H54 (cell line): ENCODE data around the gene MAP4K2.

ENCODE experiments used
- DNase-seq: peaks from one replicate; pipeline ENCODE4 v3.0.0; 2011; ENCODE audit warnings: low spot score, mixed read lengths; ENCODE audit not compliant: insufficient read length
- FAIRE-seq: peaks from 3 replicates; lab custom pipeline; 2011; peaks lifted over from hg19 to GRCh38; lab: Jason Lieb, UNC
- POLR2A ChIP-seq: IDR thresholded peaks from 2 replicates; pipeline ENCODE4 v1.6.1; 2011; ENCODE audit warnings: low read depth, mild to moderate bottlenecking, low read length

The MAP4K2 gene

GRCh38 chr11:64750361-64751054 lies 52.5 kb downstream of the MAP4K2 start:
- DNase-seq (no peak), FAIRE-seq (no peak)
- no peak for TF ChIP-seq POLR2A

GRCh38 chr11:64747961-64748665 lies 54.9 kb downstream of the MAP4K2 start:
- no peak for FAIRE-seq
- no peak for TF ChIP-seq POLR2A
- DNase-seq: no peak

GRCh38 chr11:64746486-64746885 lies 56.5 kb downstream of the MAP4K2 start:
- DNase-seq (no peak), FAIRE-seq (no peak)
- no peak for TF ChIP-seq POLR2A

GRCh38 chr11:64745521-64746328 lies 57.3 kb downstream of the MAP4K2 start:
- DNase-seq (peak; percentile 93), FAIRE-seq (no peak)
- no peak for TF ChIP-seq POLR2A

GRCh38 chr11:64745189-64745520 lies 57.9 kb downstream of the MAP4K2 start:
- FAIRE-seq (no peak), DNase-seq (no peak)
- TF ChIP-seq POLR2A: no peak

- no peak for FAIRE-seq
- no peak for TF ChIP-seq POLR2A
- DNase-seq: no peak
Measured at GRCh38 chr11:64744544-64745188, 58.3 kb downstream of the MAP4K2 start.

- no peak for TF ChIP-seq POLR2A
- peak; percentile 80 for DNase-seq
- no peak for FAIRE-seq
Measured at GRCh38 chr11:64743591-64744543, 59.1 kb downstream of the MAP4K2 start, which contains the start of gene RASGRP2. TSS of gene RASGRP2 (minus strand) at chr11:64744142. CDS start at chr11:64742866, 1,276 bp downstream.

GRCh38 chr11:64742889-64743590 lies 60.0 kb downstream of the MAP4K2 start:
- DNase-seq (peak; percentile 96), FAIRE-seq (no peak)
- TF ChIP-seq POLR2A: no peak

GRCh38 chr11:64742087-64742888 lies 60.7 kb downstream of the MAP4K2 start:
- DNase-seq (no peak), FAIRE-seq (no peak)
- no peak for TF ChIP-seq POLR2A

GRCh38 chr11:64741375-64742086 lies 61.5 kb downstream of the MAP4K2 start:
- DNase-seq (no peak), FAIRE-seq (no peak)
- TF ChIP-seq POLR2A: no peak

GRCh38 chr11:64739871-64740270 lies 63.1 kb downstream of the MAP4K2 start:
- no peak for TF ChIP-seq POLR2A
- no peak for DNase-seq
- no peak for FAIRE-seq
